Tibial artery (tissue), 4 donors: ENCODE results near the gene KRT37.

Source experiments
- DNase-seq, 2 donors: peaks; one replicate each; pipeline ENCODE4 v3.0.0-alpha.2; 2019
- H3K27ac ChIP-seq, 2 donors: fragments of 200-600 bp; sonication (generic) in 1 of 2; 1 replicate in 1 of 2; 2 replicates in 1 of 2; pipeline ENCODE4 v1.5.1; 2018 to 2019; ENCODE audit warnings: mild to moderate bottlenecking in 1 of 2
- H3K27me3 ChIP-seq, 2 donors: fragments of 200-600 bp; sonication (generic) in 1 of 2; one replicate each; pipeline versions ENCODE4 v1.5.1 to v1.6.0; 2016 to 2019
- H3K36me3 ChIP-seq, 3 donors: fragments of 200-600 bp; sonication (generic) in 2 of 3; one replicate each; pipeline ENCODE4 v1.5.1; 2016 to 2019; ENCODE audit warnings: mild to moderate bottlenecking in 2 of 3
- H3K4me1 ChIP-seq, 4 donors: fragments of 200-600 bp; sonication (generic) in 2 of 4; 1 replicate in 3 of 4; 2 replicates in 1 of 4; pipeline ENCODE4 v1.5.1; 2016 to 2019
- H3K4me3 ChIP-seq, 2 donors: fragments of 200-600 bp; sonication (generic) in 1 of 2; 1 replicate in 1 of 2; 2 replicates in 1 of 2; pipeline ENCODE4 v1.5.1; 2018 to 2019; ENCODE audit warnings: mild to moderate bottlenecking in 2 of 2
- H3K9me3 ChIP-seq, 3 donors: fragments of 200-600 bp; sonication (generic) in 1 of 3; one replicate each; pipeline ENCODE4 v1.5.1; 2016 to 2019
- intact Hi-C: fragments of 100-400 bp; cut with DNase I; formaldehyde crosslinking; loops from one replicate; pipeline ENCODE4 v1.15.0; 2023; ENCODE audit warnings: low total_unique reads
- TF ChIP-seq, protein P1 (sequence below), 2 experiments: fragments of 200-600 bp in 1 of 2; fragments of 450-650 bp in 1 of 2; IDR thresholded peaks; one replicate each; pipeline ENCODE4 v1.5.1; 2017 to 2019; ENCODE audit warnings: antibody characterized with exemption in 2 of 2, mild to moderate bottlenecking in 1 of 2, moderate library complexity in 1 of 2

KRT37 gene

GRCh38 chr17:41392278-41392677, 32.1 kb downstream of the KRT37 start:
- H3K4me3 ChIP-seq, result no peak overlapping the region
- no peak overlapping the region for H3K27ac ChIP-seq
- H3K9me3 ChIP-seq, result peaks cover 0 to 4% (median under 1%) of the 10 kb centered on the region in 3 donors
- intact Hi-C loops, result no loop called here
- H3K4me1 ChIP-seq, result no peaks in the 10 kb centered on the region
- peaks cover 0 to 6% of the 10 kb centered on the region in 2 donors for H3K27me3 ChIP-seq
- DNase-seq, result no peak
- TF ChIP-seq, protein P1, sequence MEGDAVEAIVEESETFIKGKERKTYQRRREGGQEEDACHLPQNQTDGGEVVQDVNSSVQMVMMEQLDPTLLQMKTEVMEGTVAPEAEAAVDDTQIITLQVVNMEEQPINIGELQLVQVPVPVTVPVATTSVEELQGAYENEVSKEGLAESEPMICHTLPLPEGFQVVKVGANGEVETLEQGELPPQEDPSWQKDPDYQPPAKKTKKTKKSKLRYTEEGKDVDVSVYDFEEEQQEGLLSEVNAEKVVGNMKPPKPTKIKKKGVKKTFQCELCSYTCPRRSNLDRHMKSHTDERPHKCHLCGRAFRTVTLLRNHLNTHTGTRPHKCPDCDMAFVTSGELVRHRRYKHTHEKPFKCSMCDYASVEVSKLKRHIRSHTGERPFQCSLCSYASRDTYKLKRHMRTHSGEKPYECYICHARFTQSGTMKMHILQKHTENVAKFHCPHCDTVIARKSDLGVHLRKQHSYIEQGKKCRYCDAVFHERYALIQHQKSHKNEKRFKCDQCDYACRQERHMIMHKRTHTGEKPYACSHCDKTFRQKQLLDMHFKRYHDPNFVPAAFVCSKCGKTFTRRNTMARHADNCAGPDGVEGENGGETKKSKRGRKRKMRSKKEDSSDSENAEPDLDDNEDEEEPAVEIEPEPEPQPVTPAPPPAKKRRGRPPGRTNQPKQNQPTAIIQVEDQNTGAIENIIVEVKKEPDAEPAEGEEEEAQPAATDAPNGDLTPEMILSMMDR (IDR thresholded peaks at IDR 0.05), result no peak
- H3K36me3 ChIP-seq, result no peaks in the 10 kb centered on the region

DNA sequence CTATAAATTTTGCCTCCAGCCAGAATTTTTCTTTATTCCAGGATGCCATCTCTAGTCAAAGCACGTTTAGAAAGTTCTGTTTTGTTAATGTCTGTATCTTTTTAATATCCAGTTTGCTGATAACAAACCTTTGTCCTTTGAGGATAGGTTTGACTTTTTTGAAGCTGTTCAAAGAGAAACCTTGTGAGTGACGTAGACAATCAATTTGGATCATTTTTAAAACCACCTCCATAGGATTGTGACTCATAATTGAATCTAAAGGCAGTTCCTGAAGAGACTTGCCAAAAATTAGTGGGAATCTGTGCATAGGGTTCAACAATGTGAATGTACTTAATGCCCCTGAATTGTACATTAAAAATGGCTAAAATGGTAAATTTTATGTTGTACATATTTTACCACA, 32.9 kb downstream of the KRT37 start:
- no peak for DNase-seq
- H3K9me3 ChIP-seq, result peaks cover 0 to 11% (median 8%) of the 10 kb centered on the region in 3 donors
- H3K36me3 ChIP-seq, result no peaks in the 10 kb centered on the region
- intact Hi-C loops, result no loop called here
- H3K27me3 ChIP-seq, result peaks cover 0 to 6% of the 10 kb centered on the region in 2 donors
- no peak overlapping the region for H3K4me3 ChIP-seq
- no peak overlapping the region for H3K27ac ChIP-seq
- TF ChIP-seq, protein P1 (IDR thresholded peaks at IDR 0.05), result no peak
- no peaks in the 10 kb centered on the region for H3K4me1 ChIP-seq

GRCh38 chr17:41390411-41390938, 33.9 kb downstream of the KRT37 start:
- Histone ChIP-seq H3K9me3 (peaks cover 3 to 17% (median 8%) of the 10 kb centered on the region in 3 donors), H3K27me3 (peaks cover 0 to 6% of the 10 kb centered on the region in 2 donors), H3K4me3 (no peak overlapping the region), H3K27ac (no peak overlapping the region), H3K36me3 (no peaks in the 10 kb centered on the region), H3K4me1 (no peaks in the 10 kb centered on the region)
- DNase-seq, result no peak
- intact Hi-C loops, result no loop called here
- TF ChIP-seq, protein P1 (IDR thresholded peaks at IDR 0.05), result no peak

DNA sequence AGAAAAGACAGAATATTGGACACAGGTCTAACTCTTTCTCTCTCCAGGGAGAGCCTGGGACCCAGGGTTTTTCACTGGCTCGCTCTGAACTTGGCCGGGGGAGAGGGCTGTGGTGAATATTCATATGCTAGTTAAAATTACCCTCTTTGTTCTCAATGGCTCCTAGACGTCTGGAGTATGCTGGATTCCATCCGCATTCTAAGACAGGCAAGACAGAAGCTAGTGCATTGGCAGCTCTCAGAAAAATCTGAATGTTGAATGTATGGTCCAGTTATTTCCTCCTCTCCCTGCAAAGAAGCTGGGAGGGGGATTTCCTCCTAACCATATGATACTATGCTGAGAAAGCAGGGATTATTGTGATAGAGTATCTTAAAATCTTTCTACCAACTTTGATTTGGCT, 36.7 kb downstream of the KRT37 start:
- DNase-seq, result no peak
- peaks cover 3 to 17% (median 8%) of the 10 kb centered on the region in 3 donors for H3K9me3 ChIP-seq

GRCh38 chr17:41386227-41386626, 38.2 kb downstream of the KRT37 start:
- intact Hi-C loops, result no loop called here
- no peak for DNase-seq
- Histone ChIP-seq H3K9me3 (peaks cover 3 to 17% (median 8%) of the 10 kb centered on the region in 3 donors), H3K4me3 (no peak overlapping the region), H3K36me3 (no peaks in the 10 kb centered on the region), H3K27me3 (peaks cover 0 to 10% of the 10 kb centered on the region in 2 donors), H3K27ac (no peak overlapping the region), H3K4me1 (no peaks in the 10 kb centered on the region)
- TF ChIP-seq, protein P1 (IDR thresholded peaks at IDR 0.05), result no peak

More for the DNA sequence above, 36.7 kb downstream of the KRT37 start:
- Histone ChIP-seq H3K27ac (no peak overlapping the region), H3K4me1 (no peaks in the 10 kb centered on the region), H3K36me3 (no peaks in the 10 kb centered on the region), H3K4me3 (no peak overlapping the region), H3K27me3 (peaks cover 0 to 6% of the 10 kb centered on the region in 2 donors)
- intact Hi-C loops, result no loop called here
- TF ChIP-seq, protein P1 (IDR thresholded peaks at IDR 0.05), result no peak
